IMR-90 (cell line): ENCODE results near the gene TRAPPC5. TPM values are rescaled to one million over a fixed set of nuclear protein-coding genes. Genes with fewer than 3 reads are reported as not detected.

ENCODE experiments used
- ATAC-seq: fragments of 200-7000 bp; cut with Tn5 transposase; 2 replicates; pipeline ENCODE4 v1.9.1; 2020; ENCODE audit warnings: low read depth, mild to moderate bottlenecking, moderate library complexity
- BruUV-seq: library from RNA; stranded (reverse); fragments of 400-500 nt; replicated peaks from 2 replicates; lab custom pipeline; 2021; lab: Mats Ljungman, UMichigan
- CTCF ChIA-PET: fragments of 300-600 bp; formaldehyde crosslinking; extraction: SDS; loops from one replicate; lab custom pipeline; 2021; ENCODE audit warnings: antibody characterized with exemption; lab: Yijun Ruan, JAX
- POLR2A ChIA-PET: fragments of 300-600 bp; sonication (Branson Sonifier 250); formaldehyde crosslinking; loops from one replicate; lab custom pipeline; 2022; ENCODE audit warnings: antibody characterized with exemption; ENCODE audit not compliant: unreplicated experiment; lab: Charles Lee
- DNase-seq: peaks from one replicate; pipeline ENCODE4 v3.0.0; 2013
- H2AFZ ChIP-seq: replicated peaks from 2 replicates; pipeline ENCODE3; 2013; ENCODE audit warnings: low read length, mild to moderate bottlenecking; ENCODE audit not compliant: poor library complexity
- H2AK5ac ChIP-seq: 2 replicates; pipeline ENCODE4 v1.6.1; 2013; ENCODE audit warnings: low read depth, low read length, inconsistent platforms
- H2AK9ac ChIP-seq: replicated peaks from 2 replicates; pipeline ENCODE3; 2013; ENCODE audit warnings: mild to moderate bottlenecking, low read depth, low read length, moderate library complexity; ENCODE audit not compliant: poor library complexity
- H2BK120ac ChIP-seq: 2 replicates; pipeline ENCODE4 v1.6.1; 2013; ENCODE audit warnings: low read depth, low read length, inconsistent platforms
- H2BK15ac ChIP-seq: 3 replicates; pipeline ENCODE4 v1.6.1; 2013; ENCODE audit warnings: low read depth, low read length, inconsistent platforms
- H2BK20ac ChIP-seq: 2 replicates; pipeline ENCODE4 v1.6.1; 2013; ENCODE audit warnings: low read depth, mild to moderate bottlenecking, inconsistent platforms, low read length, moderate library complexity
- H2BK5ac ChIP-seq: 2 replicates; pipeline ENCODE4 v1.6.1; 2013; ENCODE audit warnings: mild to moderate bottlenecking, low read depth, low read length, inconsistent platforms; ENCODE audit not compliant: poor library complexity, severe bottlenecking
- H3K14ac ChIP-seq: replicated peaks from 2 replicates; pipeline ENCODE4 v1.6.1; 2013; ENCODE audit warnings: low read depth, low read length, inconsistent platforms
- H3K18ac ChIP-seq: 2 replicates; pipeline ENCODE4 v1.6.1; 2013; ENCODE audit warnings: low read depth, low read length, control low read depth
- H3K23ac ChIP-seq: 2 replicates; pipeline ENCODE4 v1.6.1; 2013; ENCODE audit warnings: low read depth, low read length, inconsistent platforms
- H3K27ac ChIP-seq: 2 replicates; pipeline ENCODE4 v1.5.1; 2013; ENCODE audit warnings: mild to moderate bottlenecking, control low read depth, low read length; ENCODE audit not compliant: insufficient read depth
- H3K27me3 ChIP-seq: 2 replicates; pipeline ENCODE4 v1.6.1; 2013; ENCODE audit warnings: low read length; ENCODE audit not compliant: control insufficient read depth, insufficient read depth
- H3K36me3 ChIP-seq: 2 replicates; pipeline ENCODE4 v1.6.1; 2013; ENCODE audit warnings: low read length, mixed read lengths; ENCODE audit not compliant: control insufficient read depth, insufficient read depth
- H3K4ac ChIP-seq: 2 replicates; pipeline ENCODE4 v1.6.1; 2013; ENCODE audit warnings: low read depth, low read length, inconsistent platforms
- H3K4me1 ChIP-seq: 2 replicates; pipeline ENCODE4 v1.6.1; 2013; ENCODE audit warnings: low read length, mixed read lengths; ENCODE audit not compliant: control insufficient read depth, insufficient read depth
- H3K4me2 ChIP-seq: 2 replicates; pipeline ENCODE4 v1.6.1; 2013; ENCODE audit warnings: low read depth, mild to moderate bottlenecking, control low read depth, low read length, moderate library complexity
- H3K4me3 ChIP-seq: 2 replicates; pipeline ENCODE4 v1.5.1; 2013; ENCODE audit warnings: low read depth, mild to moderate bottlenecking, control low read depth, low read length, moderate library complexity; ENCODE audit not compliant: insufficient read depth
- H3K56ac ChIP-seq: 2 replicates; pipeline ENCODE4 v1.6.1; 2013; ENCODE audit warnings: low read length, inconsistent platforms; ENCODE audit not compliant: insufficient read depth; ENCODE audit errors: extremely low read depth
- H3K79me1 ChIP-seq, 2 experiments: 2 replicates each; pipeline ENCODE4 v1.6.1; 2013; ENCODE audit warnings: low read length in 2 of 2, inconsistent platforms in 1 of 2, low read depth in 1 of 2
- H3K9ac ChIP-seq: 2 replicates; pipeline ENCODE4 v1.6.1; 2013; ENCODE audit warnings: low read depth, low read length, control low read depth
- H3K9me1 ChIP-seq: 2 replicates; pipeline ENCODE4 v1.6.1; 2013; ENCODE audit warnings: low read length, inconsistent platforms; ENCODE audit not compliant: insufficient read depth
- H3K9me3 ChIP-seq: 2 replicates; pipeline ENCODE4 v1.6.1; 2013; ENCODE audit warnings: low read length; ENCODE audit not compliant: control insufficient read depth, insufficient read depth
- H4K20me1 ChIP-seq: 2 replicates; pipeline ENCODE4 v1.6.1; 2013; ENCODE audit warnings: low read length, inconsistent platforms; ENCODE audit not compliant: insufficient read depth
- H4K5ac ChIP-seq: 2 replicates; pipeline ENCODE4 v1.6.1; 2013; ENCODE audit warnings: mild to moderate bottlenecking, low read depth, low read length, control low read depth
- H4K8ac ChIP-seq, 2 experiments: 2 replicates each; pipeline ENCODE4 v1.6.1; 2013; ENCODE audit warnings: low read depth in 2 of 2, low read length in 2 of 2, control low read depth in 1 of 2, inconsistent platforms in 1 of 2
- H4K91ac ChIP-seq: 2 replicates; pipeline ENCODE4 v1.6.1; 2013; ENCODE audit warnings: low read depth, low read length, inconsistent platforms; ENCODE audit not compliant: insufficient read depth
- ELK1 ChIP-seq: fragments of 150-350 bp; IDR thresholded peaks from 2 replicates; pipeline ENCODE4 v1.6.1; 2016; ENCODE audit warnings: low read depth, mild to moderate bottlenecking, low read length, moderate library complexity, borderline replicate concordance
- FOS ChIP-seq: fragments of 150-350 bp; IDR thresholded peaks from 2 replicates; pipeline ENCODE4 v1.6.1; 2016; ENCODE audit warnings: low read depth, low read length
- NFE2L2 ChIP-seq: fragments of 150-350 bp; IDR thresholded peaks from 2 replicates; pipeline ENCODE4 v1.6.1; 2016; ENCODE audit warnings: low read depth, mild to moderate bottlenecking, low read length
- RFX5 ChIP-seq: IDR thresholded peaks from 2 replicates; pipeline ENCODE4 v1.8.0; 2012; ENCODE audit warnings: low read depth, mild to moderate bottlenecking, low read length, moderate library complexity
- SMC3 ChIP-seq: fragments of 150-350 bp; IDR thresholded peaks from 2 replicates; pipeline ENCODE4 v1.6.1; 2016; ENCODE audit warnings: low read depth, mild to moderate bottlenecking, antibody characterized with exemption, low read length, moderate library complexity
- USF2 ChIP-seq: fragments of 150-350 bp; IDR thresholded peaks from 2 replicates; pipeline ENCODE4 v1.6.1; 2017; ENCODE audit warnings: mild to moderate bottlenecking, antibody characterized with exemption, low read length, low read depth
- WGBS, 2 experiments: methylation state at CpG; one replicate each; pipeline versions ENCODE4 v1.1.5 to v1.1.7; 2013; ENCODE audit warnings: missing lambda C conversion rate in 2 of 2; ENCODE audit not compliant: insufficient read length in 1 of 2; ENCODE audit errors: extremely low coverage in 2 of 2; 5-methylcytosine and 5-hydroxymethylcytosine counted together
- dilution Hi-C: fragments of 300-500 bp; cut with HindIII; formaldehyde crosslinking; loops from one replicate; pipeline ENCODE4 v1.14.3; 2018; ENCODE audit warnings: low sequenced_read_pairs; ENCODE audit not compliant: unreplicated experiment
- in situ Hi-C: fragments of 300-500 bp; cut with MboI; formaldehyde crosslinking; loops from 3 replicates; pipeline ENCODE4 v1.14.3; 2019; ENCODE audit warnings: low sequenced_read_pairs, inconsistent platforms, mixed read lengths
- intact Hi-C: fragments of 100-400 bp; cut with micrococcal nuclease; formaldehyde crosslinking; loops from 2 replicates; pipeline ENCODE4 v1.10.0; 2022
- polyA plus RNA-seq, 3 experiments: library from polyadenylated mRNA; depleted of rRNA; stranded (reverse); fragments of >200 nt; gene quantifications; 2 replicates each; pipeline ENCODE4 v1.2.3, GENCODE V29; 2012; ENCODE audit warnings: low replicate concordance in 1 of 3
- total RNA-seq: library from RNA; depleted of rRNA; stranded (reverse); fragments of >200 nt; gene quantifications from 2 replicates; pipeline ENCODE4 v1.2.3, GENCODE V29; 2012

The TRAPPC5 gene
- total and polyA plus RNA-seq, 2 of the 4 experiments (the other 2 are of a cell fraction): 54.7 to 109 TPM

DNA sequence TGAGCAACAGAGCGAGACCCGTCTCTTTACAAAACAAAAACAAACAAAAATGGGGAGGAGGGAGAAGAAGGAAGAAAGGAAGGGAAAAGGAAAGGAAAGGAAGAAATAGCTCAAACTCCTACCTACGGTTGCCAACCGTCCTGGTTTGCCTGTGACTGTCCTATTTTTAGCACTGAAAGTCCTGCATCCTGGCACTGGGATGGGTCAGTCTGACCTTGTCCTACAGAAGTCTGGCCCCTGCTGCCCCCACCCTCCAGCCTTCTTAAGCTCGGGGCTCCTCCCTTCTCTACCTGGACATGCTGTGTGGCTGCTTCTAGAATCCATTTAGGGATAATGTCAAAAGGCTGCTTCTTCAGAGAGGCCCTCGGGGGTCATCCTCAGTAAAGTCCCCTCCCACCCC lies 45.0 kb upstream of the TRAPPC5 start (continued):
- no peak for TF ChIP-seq ELK1
- no peak for TF ChIP-seq SMC3

DNA sequence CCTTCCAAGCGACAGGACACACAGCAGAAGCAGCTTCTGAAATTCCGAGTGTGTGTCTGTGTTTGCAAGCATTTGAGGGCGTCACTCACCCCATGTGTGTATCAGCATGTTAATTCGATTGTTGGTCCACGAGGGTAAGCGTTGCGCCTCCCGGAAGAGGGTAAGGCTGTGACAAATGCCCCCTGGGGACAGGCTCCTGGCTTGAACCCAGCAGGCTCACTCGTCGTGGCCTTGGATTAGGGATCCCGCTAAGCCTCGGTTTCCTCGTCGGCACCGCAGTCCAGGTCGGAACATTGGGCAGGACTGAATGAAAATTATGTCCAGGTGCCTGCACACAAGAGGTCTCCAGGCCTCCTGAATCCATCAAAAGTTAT lies 44.3 kb upstream of the TRAPPC5 start:
- Histone ChIP-seq H3K36me3 (peaks cover 4% of the 10 kb centered on the region; the same call in 1 of the 2 replicates), H3K4me3 (no peak overlapping the region), H2BK5ac (no peak overlapping the region), H3K18ac (no peak overlapping the region), H2AK9ac (peak overlapping the region; percentile 76), H2BK15ac (no peak overlapping the region), H4K8ac (no peak overlapping the region; a peak in 1 of 4 replicates), H4K20me1 (peaks cover 5% of the 10 kb centered on the region; the same call in 1 of the 2 replicates), H3K56ac (no peak overlapping the region), H2AFZ (peak overlapping the region; percentile 82), H2BK20ac (no peak overlapping the region), H3K14ac (no peak overlapping the region), H2BK120ac (no peak overlapping the region), H3K27me3 (peaks cover 14% of the 10 kb centered on the region; the same call in 1 of the 2 replicates), H3K4me1 (no peaks in the 10 kb centered on the region), H3K9me1 (peaks cover 12% of the 10 kb centered on the region), H4K5ac (no peak overlapping the region; the same call in 1 of the 2 replicates), H4K91ac (no peak overlapping the region), H3K4ac (no peak overlapping the region), H3K23ac (no peak overlapping the region), H3K9ac (no peak overlapping the region), H3K4me2 (no peak overlapping the region), H3K79me1 (no peaks in the 10 kb centered on the region), H3K27ac (no peak overlapping the region), H3K9me3 (no peaks in the 10 kb centered on the region), H2AK5ac (no peak overlapping the region)
- DNase-seq (no peak), ATAC-seq (no peak)
- intact Hi-C loops (no loop called here), in situ Hi-C loops (no loop called here), dilution Hi-C loops (no loop called here)
- no TSS peak for BruUV-seq
- no peak for TF ChIP-seq NFE2L2
- TF ChIP-seq RFX5: no peak
- no peak for TF ChIP-seq USF2
- TF ChIP-seq FOS: no peak
- POLR2A ChIA-PET: no interaction called here
- WGBS, 2 experiments: 69% methylated on average over 12 of the region's 16 CpGs; no CpG with 5 or more reads in 1 of the 2 experiments
- CTCF ChIA-PET: interaction anchor here (1.1 kb wide), 1 partner anchor 68 kb away, joined by 4 read pairs; no protein-coding TSS in a partner anchor
